ENCODE data around the gene SUV39H2.
"Not testable (repeated sequence)": the region's sequence is repeated elsewhere in the genome, so short reads cannot be mapped to it uniquely, and the experiment has no call there.

SUV39H2 gene

GRCh38 chr10:14942147-14942949 is 63.7 kb downstream of the SUV39H2 start:
- DNase-seq: not testable (repeated sequence)

GRCh38 chr10:14942950-14943338 is 64.3 kb downstream of the SUV39H2 start:
- DNase-seq: not testable (repeated sequence)

GRCh38 chr10:14945108-14945507 is 66.4 kb downstream of the SUV39H2 start:
- DNase-seq: no peak

GRCh38 chr10:14947268-14947667 is 68.6 kb downstream of the SUV39H2 start:
- DNase-seq: no peak

DNA sequence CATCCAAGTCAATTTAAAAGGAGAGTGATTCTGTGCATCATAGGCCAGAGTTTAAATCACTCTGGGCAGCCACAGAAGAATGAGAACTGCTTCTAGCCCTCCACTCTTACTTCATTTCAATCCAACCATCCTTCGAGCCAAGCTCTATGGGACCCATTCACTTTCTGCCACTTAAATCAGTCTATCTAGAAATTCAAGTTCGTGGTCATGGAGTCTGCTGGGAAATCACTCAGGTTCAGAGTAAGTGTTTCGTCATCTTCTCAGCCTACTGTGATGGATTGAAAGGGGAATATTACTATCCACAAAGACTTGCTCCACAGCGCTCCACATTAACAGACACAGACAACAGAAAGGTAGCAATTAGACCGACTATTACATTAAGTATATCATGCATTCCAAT is 70.6 kb downstream of the SUV39H2 start:
- no peak for DNase-seq

- DNase-seq: peak in 1 of 2 experiments; percentile 35
Observed at GRCh38 chr10:14952851-14953423, 74.3 kb downstream of the SUV39H2 start.

DNA sequence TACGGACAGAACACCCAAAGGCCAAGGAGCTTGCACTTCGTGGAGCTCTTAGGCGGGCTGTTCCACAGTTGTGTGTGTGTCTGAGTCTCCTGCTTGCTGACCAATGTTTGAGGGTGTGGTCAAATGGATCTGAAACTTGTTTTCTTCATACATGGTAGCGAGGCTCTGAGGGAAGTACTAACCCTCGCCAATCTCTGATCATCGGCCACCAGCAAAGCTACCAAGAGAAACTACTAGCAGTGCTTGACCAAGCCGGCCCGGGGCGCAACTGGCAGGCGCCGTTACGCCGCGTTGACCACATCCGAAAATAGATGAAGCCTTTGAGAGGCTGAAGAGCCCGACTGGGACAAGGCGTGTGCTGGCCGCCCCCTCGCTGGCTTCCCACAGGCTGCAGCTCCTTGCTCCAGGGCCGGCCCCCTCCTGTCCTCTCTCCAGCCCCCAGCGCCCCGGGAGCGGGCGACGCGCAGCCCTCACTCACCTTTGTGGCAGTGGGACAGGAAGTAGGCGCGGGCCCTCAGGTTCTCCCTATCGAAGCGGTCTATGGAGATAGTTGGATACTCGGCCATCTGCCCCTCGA is 74.8 kb downstream of the SUV39H2 start:
- peak; percentile 45 to 46 for DNase-seq
